Stimulated activated naive CD8-positive, alpha-beta T cell treated with anti-CD3 and anti-CD28 coated beads, Interleukin-15, amount 100 ng/mL, for 72 hours (primary cell): ENCODE results near the gene CMTR1.

Experiments used
- ATAC-seq: fragments of 150-1000 bp; cut with Tn5 transposase; 2 replicates; pipeline ENCODE4 v1.10.0; 2021; ENCODE audit warnings: mild to moderate bottlenecking, moderate library complexity
- DNase-seq, 2 donors: peaks; one replicate each; pipeline ENCODE4 v3.0.0; 2021 to 2022
- H3K27ac Mint-ChIP-seq, 2 donors: one replicate each; pipeline ENCODE4 v1.8.0; 2022; ENCODE audit warnings: mild to moderate bottlenecking in 2 of 2, mixed read lengths in 2 of 2, moderate library complexity in 2 of 2
- H3K27me3 Mint-ChIP-seq: one replicate; pipeline ENCODE4 v1.8.0; 2022; ENCODE audit warnings: mixed read lengths
- H3K4me1 Mint-ChIP-seq: one replicate; pipeline ENCODE4 v1.8.0; 2022; ENCODE audit warnings: mild to moderate bottlenecking, mixed read lengths
- H3K4me3 Mint-ChIP-seq, 2 donors: one replicate each; pipeline ENCODE4 v1.8.0; 2022; ENCODE audit warnings: mild to moderate bottlenecking in 2 of 2, mixed read lengths in 2 of 2, moderate library complexity in 1 of 2
- H3K9me3 Mint-ChIP-seq, 2 donors: one replicate each; pipeline ENCODE4 v1.8.0; 2022; ENCODE audit warnings: mixed read lengths in 2 of 2

The CMTR1 gene

GRCh38 chr6:37480951-37481534, 48.0 kb downstream of the CMTR1 start:
- Mint-ChIP-seq H3K27ac (peak overlapping the region in 1 of 2 donors; percentile 86), H3K4me3 (no peak overlapping the region), H3K27me3 (no peaks in the 10 kb centered on the region), H3K4me1 (no peaks in the 10 kb centered on the region), H3K9me3 (no peaks in the 10 kb centered on the region)
- ATAC-seq: no peak
- DNase-seq: no peak

DNA sequence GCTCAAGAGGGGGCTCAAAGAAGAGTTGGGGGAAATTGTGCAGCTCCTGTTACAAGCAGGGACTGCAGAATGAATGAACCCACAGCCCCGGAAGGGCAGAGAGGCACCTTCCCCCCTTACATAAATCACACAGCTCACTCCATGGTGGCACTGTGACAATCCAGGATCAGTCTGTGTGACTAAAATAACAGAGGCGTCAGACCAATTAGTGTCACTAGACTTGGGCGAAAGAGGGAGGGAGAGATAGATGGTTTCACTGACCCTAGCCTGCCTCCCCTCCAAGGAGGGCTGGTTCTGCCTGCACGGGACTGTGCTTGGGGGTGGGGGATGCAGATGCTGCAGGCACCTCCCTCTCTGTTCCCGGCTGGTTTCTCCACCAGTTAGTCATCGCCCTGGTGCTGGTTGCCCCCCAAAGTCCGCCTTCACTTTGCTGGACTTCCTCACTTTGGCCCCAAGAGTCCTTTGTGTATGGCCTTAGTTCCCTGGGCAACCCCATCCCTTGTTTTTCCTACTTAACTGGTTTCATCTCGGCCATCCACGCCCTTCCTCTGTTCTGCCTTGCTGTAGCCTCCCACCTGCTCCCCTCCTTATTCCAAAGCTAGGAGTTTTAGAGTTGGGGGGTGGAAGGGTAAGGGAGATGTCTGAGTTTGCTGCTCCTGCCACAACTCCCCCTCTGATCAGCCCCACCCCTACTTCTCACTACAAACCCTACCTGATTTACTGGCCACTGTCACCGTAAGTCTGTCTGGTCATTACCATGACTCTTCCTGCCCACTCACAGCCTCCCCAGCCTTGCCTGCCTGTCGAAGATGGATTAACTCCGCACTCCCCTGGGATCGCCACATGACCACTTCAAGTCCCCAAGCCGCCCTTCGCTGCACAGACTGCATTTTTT, 48.9 kb downstream of the CMTR1 start:
- no peaks in the 10 kb centered on the region for H3K4me1 Mint-ChIP-seq
- no peaks in the 10 kb centered on the region for H3K9me3 Mint-ChIP-seq
- peak overlapping the region in 1 of 2 donors; percentile 82 for H3K27ac Mint-ChIP-seq
- no peak overlapping the region for H3K4me3 Mint-ChIP-seq
- no peaks in the 10 kb centered on the region for H3K27me3 Mint-ChIP-seq
- no peak for ATAC-seq
- no peak for DNase-seq

DNA sequence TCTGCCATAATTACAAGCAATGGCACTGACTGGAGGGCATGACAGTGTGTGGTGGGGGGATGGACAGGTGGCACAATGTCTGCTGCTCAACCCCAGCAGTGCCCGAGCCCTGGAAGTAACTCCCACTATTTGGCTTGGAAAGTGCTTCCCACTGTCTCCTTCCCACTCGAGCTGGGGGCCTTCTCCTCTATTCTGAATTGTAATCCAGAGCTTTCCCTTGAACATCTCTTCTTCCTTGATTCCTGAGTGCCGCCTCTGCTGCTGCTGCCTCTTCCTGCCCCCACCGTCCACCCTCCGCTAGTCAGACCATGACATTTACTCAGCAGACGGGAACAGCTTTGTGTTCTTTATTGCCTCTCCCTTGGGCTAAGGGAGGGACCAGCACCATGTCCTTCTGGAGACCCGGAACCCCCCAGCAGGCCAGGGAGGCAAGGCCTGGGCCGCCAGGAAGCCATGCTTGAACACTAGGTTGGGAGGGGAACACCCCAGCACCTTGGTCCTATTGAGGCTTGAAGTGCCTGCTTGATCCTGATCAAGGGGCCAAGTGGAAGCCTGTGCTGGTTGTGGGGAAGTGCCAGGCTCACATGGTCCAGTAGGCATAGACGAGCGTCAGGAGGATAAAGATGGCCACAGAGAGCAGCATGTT, 49.7 kb downstream of the CMTR1 start:
- no peak overlapping the region for H3K4me3 Mint-ChIP-seq
- ATAC-seq: no peak
- H3K9me3 Mint-ChIP-seq: no peaks in the 10 kb centered on the region
- DNase-seq: no peak
- no peaks in the 10 kb centered on the region for H3K27me3 Mint-ChIP-seq
- H3K4me1 Mint-ChIP-seq: no peaks in the 10 kb centered on the region
- H3K27ac Mint-ChIP-seq: no peak overlapping the region

- peak overlapping the region in 1 of 2 donors; percentile 23 for H3K27ac Mint-ChIP-seq
- ATAC-seq (no peak), DNase-seq (no peak)
- no peaks in the 10 kb centered on the region for H3K9me3 Mint-ChIP-seq
- no peak overlapping the region for H3K4me3 Mint-ChIP-seq
- no peaks in the 10 kb centered on the region for H3K27me3 Mint-ChIP-seq
- peaks cover 6% of the 10 kb centered on the region for H3K4me1 Mint-ChIP-seq
These were observed 50.4 kb downstream of the CMTR1 start for GRCh38 chr6:37483252-37483901.

GRCh38 chr6:37483917-37484785, 51.1 kb downstream of the CMTR1 start:
- no peaks in the 10 kb centered on the region for H3K9me3 Mint-ChIP-seq
- H3K27ac Mint-ChIP-seq: no peak overlapping the region
- peak; percentile 81 for ATAC-seq
- H3K4me1 Mint-ChIP-seq: peaks cover 14% of the 10 kb centered on the region
- no peak overlapping the region for H3K4me3 Mint-ChIP-seq
- H3K27me3 Mint-ChIP-seq: no peaks in the 10 kb centered on the region
- DNase-seq: peak; percentile 70 to 73

DNA sequence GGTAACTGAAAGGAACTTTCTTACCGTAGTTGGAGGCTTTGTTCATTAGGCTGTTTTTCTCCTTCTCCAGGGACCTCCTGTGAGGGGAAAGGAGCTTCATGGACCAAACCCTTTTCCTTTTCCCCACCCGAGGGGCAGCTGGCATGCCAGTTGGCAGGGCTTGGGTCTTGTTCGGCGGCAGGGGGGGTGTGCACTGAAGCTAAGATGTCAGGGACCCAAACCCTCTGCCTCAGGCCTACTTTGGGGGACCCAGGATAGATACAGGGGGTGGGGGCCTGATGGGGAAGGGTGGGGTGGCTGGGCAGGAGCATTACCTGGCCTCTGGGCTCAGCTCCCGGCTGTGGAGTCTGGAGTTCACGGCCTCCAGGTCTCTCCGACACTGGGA, 51.8 kb downstream of the CMTR1 start:
- Mint-ChIP-seq H3K4me3 (no peak overlapping the region), H3K27ac (no peak overlapping the region), H3K4me1 (peaks cover 20% of the 10 kb centered on the region), H3K9me3 (no peaks in the 10 kb centered on the region), H3K27me3 (no peaks in the 10 kb centered on the region)
- DNase-seq (no peak), ATAC-seq (no peak)

DNA sequence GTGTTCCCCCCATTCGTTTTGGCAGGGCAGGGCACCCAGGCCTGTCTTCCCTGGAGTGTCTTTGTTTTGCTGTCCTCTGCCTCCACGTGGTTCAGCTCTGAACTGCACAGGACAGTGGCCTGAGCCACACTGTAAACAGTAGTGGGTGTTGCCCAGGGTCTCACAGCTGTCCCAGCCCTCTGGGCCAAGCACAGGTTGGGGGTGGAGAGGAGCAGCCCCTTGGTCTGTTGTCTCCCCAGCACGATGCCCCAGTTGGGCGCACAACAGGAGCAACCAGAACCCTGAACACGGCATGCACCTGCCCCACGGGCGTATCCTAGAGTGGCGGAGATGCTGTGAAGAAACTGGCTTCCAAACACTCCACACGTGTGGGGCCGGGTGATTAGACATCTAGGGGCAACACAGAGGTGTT, 52.3 kb downstream of the CMTR1 start:
- DNase-seq (no peak), ATAC-seq (no peak)
- Mint-ChIP-seq H3K27me3 (no peaks in the 10 kb centered on the region), H3K4me3 (no peak overlapping the region), H3K9me3 (no peaks in the 10 kb centered on the region), H3K27ac (no peak overlapping the region), H3K4me1 (peaks cover 26% of the 10 kb centered on the region)

DNA sequence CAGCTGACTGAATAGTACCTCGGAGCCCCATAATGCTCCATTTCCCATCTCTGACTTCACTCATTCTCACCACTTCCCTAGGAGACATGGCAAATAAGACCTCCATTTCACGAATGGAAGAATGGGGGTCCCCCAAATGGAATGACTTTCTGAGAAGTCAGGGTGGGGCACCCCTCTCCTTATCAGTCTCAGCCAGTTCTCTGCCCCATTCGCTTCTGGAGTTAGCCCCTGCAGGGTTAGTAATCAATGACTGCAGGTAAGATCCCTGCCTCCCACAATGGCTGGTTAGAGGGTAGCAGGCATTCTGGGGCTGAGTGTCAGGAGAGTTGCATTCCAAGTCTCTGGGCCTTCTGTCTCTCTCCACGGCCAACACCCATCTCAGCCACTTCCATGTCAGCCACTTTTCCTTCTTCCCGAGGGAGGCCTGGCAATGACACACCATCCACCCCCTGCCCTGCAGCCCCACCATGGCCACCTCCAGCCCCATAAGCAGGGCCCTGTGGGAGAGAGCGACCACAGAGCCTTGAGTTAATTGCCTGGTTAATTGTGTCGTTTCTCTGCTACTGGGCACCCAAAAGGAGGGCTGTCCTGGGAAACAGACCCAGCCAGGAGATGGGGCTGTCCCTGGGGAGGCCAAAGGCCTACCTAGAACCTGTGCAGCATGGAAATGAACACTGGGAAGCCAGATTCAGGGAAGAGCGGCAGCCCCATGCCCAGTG, 53.3 kb downstream of the CMTR1 start:
- no peak for DNase-seq
- Mint-ChIP-seq H3K27me3 (no peaks in the 10 kb centered on the region), H3K4me1 (peaks cover 36% of the 10 kb centered on the region), H3K27ac (peak overlapping the region in 1 of 2 donors; percentile 54), H3K4me3 (no peak overlapping the region), H3K9me3 (no peaks in the 10 kb centered on the region)
- ATAC-seq: no peak

GRCh38 chr6:37487591-37488380, 54.8 kb downstream of the CMTR1 start:
- peaks cover 51% of the 10 kb centered on the region for H3K4me1 Mint-ChIP-seq
- no peak for DNase-seq
- no peak for ATAC-seq
- H3K9me3 Mint-ChIP-seq: no peaks in the 10 kb centered on the region
- peak overlapping the region in 1 of 2 donors; percentile 16 for H3K27ac Mint-ChIP-seq
- H3K27me3 Mint-ChIP-seq: no peaks in the 10 kb centered on the region
- H3K4me3 Mint-ChIP-seq: no peak overlapping the region

- H3K27ac Mint-ChIP-seq: peak overlapping the region in 1 of 2 donors; percentile 79
These were observed 55.5 kb downstream of the CMTR1 start for GRCh38 chr6:37488476-37488875.

DNA sequence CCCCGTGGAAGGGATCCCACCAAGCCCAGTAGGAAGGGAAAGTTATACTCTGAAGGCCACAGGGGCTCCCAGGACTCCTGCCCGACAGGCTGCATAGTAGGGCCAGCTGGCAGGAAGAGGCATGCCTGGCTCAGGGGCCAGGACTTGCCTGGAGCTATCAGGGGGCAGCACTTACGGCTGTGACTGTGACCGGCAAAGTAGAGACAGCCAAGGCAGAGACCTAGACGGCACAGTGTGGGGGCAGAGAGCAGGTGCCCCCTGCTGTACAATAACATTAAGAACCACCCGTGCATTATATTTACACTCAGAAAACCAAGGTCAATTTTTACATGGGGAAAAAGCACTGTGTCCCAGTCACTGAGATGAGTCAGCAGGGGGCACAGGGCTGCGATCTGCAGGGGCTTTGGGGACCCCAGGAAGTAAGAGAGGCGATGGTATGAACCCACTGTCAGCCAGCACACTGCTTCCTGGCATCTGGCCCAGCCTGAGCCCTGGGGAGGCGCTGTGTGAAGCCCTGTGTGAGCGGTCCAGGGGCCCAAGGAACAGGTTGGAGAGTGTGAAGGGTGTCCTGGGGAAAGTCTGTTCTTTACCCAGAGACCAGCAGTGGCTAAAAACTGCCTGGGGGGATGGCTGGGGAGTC, 56.8 kb downstream of the CMTR1 start:
- peak overlapping the region; percentile 46 to 77 for H3K4me3 Mint-ChIP-seq
- H3K9me3 Mint-ChIP-seq: no peaks in the 10 kb centered on the region
- H3K4me1 Mint-ChIP-seq: peaks cover 71% of the 10 kb centered on the region
- H3K27me3 Mint-ChIP-seq: no peaks in the 10 kb centered on the region
- peak overlapping the region; percentile 83 to 97 for H3K27ac Mint-ChIP-seq
- ATAC-seq (peak; percentile 75), DNase-seq (peak in 1 of 2 donors; percentile 31)

More at GRCh38 chr6:37488476-37488875, 55.5 kb downstream of the CMTR1 start:
- peak overlapping the region; percentile 33 to 38 for H3K4me3 Mint-ChIP-seq
- H3K9me3 Mint-ChIP-seq: no peaks in the 10 kb centered on the region
- ATAC-seq (peak; percentile 57), DNase-seq (no peak)
- no peaks in the 10 kb centered on the region for H3K27me3 Mint-ChIP-seq
- H3K4me1 Mint-ChIP-seq: peaks cover 57% of the 10 kb centered on the region

- DNase-seq: no peak
- Mint-ChIP-seq H3K4me3 (peak overlapping the region; percentile 46 to 77), H3K27ac (peak overlapping the region in 1 of 2 donors; percentile 83), H3K27me3 (no peaks in the 10 kb centered on the region), H3K4me1 (peaks cover 79% of the 10 kb centered on the region), H3K9me3 (no peaks in the 10 kb centered on the region)
- peak; percentile 10 for ATAC-seq
These were observed 57.6 kb downstream of the CMTR1 start for GRCh38 chr6:37490536-37491170.
